Measurements from ENCODE around the gene DGKE. TPM values are rescaled to one million over a fixed set of nuclear protein-coding genes. Genes with fewer than 3 reads are reported as not detected.

DGKE gene
- total RNA-seq, 4 donors from 2014 or later, result 14.4 to 31.2 (median 23.1) TPM

DNA sequence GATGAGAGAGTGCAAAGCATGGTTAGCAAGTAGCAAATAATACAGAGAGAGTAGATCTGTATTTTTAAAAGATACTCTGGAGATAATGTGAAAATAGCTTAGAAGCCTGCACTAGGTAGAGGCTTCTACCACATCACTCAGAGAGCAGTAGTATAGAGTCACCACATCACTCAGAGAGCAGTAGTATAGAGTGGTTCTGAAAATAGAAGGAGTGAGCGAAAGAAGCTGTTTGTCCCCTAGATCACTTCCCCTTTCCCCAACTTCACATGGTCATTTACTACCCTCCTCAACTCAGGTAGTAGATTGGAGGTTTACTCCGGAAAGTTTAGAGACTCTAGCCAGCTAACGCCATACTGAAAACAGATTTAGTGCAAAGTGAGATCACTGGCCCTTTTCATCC is 17.1 kb downstream of the DGKE start:
- intact Hi-C loops (cut with DNase I; ENCODE audit: low total_unique reads), result no loop called here
- no peak for DNase-seq
- H3K27me3 ChIP-seq, result no peaks in the 10 kb centered on the region
- H3K4me3 ChIP-seq, result no peak overlapping the region
- TF ChIP-seq, protein P1, sequence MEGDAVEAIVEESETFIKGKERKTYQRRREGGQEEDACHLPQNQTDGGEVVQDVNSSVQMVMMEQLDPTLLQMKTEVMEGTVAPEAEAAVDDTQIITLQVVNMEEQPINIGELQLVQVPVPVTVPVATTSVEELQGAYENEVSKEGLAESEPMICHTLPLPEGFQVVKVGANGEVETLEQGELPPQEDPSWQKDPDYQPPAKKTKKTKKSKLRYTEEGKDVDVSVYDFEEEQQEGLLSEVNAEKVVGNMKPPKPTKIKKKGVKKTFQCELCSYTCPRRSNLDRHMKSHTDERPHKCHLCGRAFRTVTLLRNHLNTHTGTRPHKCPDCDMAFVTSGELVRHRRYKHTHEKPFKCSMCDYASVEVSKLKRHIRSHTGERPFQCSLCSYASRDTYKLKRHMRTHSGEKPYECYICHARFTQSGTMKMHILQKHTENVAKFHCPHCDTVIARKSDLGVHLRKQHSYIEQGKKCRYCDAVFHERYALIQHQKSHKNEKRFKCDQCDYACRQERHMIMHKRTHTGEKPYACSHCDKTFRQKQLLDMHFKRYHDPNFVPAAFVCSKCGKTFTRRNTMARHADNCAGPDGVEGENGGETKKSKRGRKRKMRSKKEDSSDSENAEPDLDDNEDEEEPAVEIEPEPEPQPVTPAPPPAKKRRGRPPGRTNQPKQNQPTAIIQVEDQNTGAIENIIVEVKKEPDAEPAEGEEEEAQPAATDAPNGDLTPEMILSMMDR (IDR thresholded peaks at IDR 0.05), result no peak
- no peak for TF ChIP-seq POLR2A (IDR thresholded peaks at IDR 0.05)
- no peak overlapping the region for H3K27ac ChIP-seq
- H3K36me3 ChIP-seq, result no peaks in the 10 kb centered on the region
- no peaks in the 10 kb centered on the region for H3K9me3 ChIP-seq
- no peaks in the 10 kb centered on the region for H3K4me1 ChIP-seq

DNA sequence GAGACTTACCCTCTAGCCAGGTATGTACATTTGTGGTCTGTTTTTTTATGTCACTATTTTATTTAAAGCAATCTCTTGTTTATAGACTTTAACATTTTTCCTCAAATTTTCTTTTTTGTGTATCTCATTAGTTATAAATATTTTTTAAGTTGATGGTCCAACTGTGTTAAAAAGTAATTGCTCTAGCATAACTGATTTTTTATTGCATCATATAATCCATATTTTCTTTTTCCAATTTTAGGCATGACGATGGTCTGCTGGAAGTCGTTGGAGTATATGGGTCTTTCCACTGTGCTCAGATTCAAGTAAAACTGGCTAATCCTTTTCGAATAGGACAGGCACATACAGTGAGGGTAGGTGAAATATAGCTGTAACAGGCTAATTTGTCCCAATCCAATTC is 27.9 kb downstream of the DGKE start:
- no peak overlapping the region for H3K4me3 ChIP-seq
- no peak for TF ChIP-seq POLR2A (IDR thresholded peaks at IDR 0.05)
- TF ChIP-seq, protein P1 (IDR thresholded peaks at IDR 0.05), result no peak
- H3K9me3 ChIP-seq, result no peaks in the 10 kb centered on the region
- H3K4me1 ChIP-seq, result no peaks in the 10 kb centered on the region
- H3K27me3 ChIP-seq, result no peaks in the 10 kb centered on the region
- DNase-seq, result no peak
- intact Hi-C loops (cut with DNase I; ENCODE audit: low total_unique reads), result no loop called here
- H3K36me3 ChIP-seq, result no peaks in the 10 kb centered on the region
- no peak overlapping the region for H3K27ac ChIP-seq

DNA sequence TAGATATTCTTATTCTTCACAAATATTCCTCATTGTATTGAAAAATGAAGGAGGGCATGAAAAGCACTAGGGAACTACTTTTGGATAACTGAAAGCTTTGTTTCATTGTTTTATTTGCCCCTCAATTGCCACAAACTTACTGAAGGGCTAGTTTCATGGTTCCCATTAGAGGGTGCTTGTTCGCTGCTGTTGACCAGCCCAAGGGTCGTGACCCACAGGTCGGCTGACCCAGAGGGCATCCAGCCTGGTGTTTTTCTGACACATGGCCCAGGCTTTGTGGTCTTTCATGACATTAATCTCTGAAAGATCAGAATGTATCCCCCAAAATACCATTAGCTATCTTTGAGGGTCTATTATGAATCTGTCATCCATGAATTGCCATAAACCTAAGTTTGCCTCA is 30.0 kb downstream of the DGKE start:
- intact Hi-C loops (cut with DNase I; ENCODE audit: low total_unique reads), result no loop called here
- Histone ChIP-seq H3K27ac (no peak overlapping the region), H3K27me3 (no peaks in the 10 kb centered on the region), H3K4me3 (no peak overlapping the region), H3K4me1 (no peaks in the 10 kb centered on the region), H3K36me3 (no peaks in the 10 kb centered on the region), H3K9me3 (no peaks in the 10 kb centered on the region)
- DNase-seq, result no peak
- TF ChIP-seq, protein P1 (IDR thresholded peaks at IDR 0.05), result no peak
- no peak for TF ChIP-seq POLR2A (IDR thresholded peaks at IDR 0.05)

DNA sequence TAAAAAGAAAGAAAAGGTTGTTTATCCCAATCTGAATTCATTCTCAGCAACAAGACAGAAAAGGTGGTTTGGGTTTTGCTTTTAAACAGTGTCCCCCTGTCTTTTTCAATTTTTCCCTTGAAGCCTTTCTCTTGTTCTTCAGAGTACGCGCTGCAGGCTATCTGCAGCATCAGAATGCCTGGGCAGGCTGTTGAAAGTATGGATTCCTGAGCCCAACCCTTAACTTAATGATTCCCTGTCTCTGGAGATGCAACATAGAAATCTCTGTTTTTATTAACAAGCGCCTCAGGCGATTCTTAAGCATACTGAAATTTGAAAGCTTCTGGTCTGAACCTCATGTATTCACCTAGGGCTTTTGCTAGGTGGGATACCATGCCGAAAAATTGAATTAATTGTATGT is 32.1 kb downstream of the DGKE start:
- intact Hi-C loops (cut with DNase I; ENCODE audit: low total_unique reads), result no loop called here
- Histone ChIP-seq H3K27ac (no peak overlapping the region), H3K36me3 (no peaks in the 10 kb centered on the region), H3K9me3 (no peaks in the 10 kb centered on the region), H3K27me3 (no peaks in the 10 kb centered on the region), H3K4me3 (no peak overlapping the region), H3K4me1 (no peaks in the 10 kb centered on the region)
- no peak for DNase-seq
- TF ChIP-seq, protein P1 (IDR thresholded peaks at IDR 0.05), result no peak
- TF ChIP-seq POLR2A (IDR thresholded peaks at IDR 0.05), result no peak

DNA sequence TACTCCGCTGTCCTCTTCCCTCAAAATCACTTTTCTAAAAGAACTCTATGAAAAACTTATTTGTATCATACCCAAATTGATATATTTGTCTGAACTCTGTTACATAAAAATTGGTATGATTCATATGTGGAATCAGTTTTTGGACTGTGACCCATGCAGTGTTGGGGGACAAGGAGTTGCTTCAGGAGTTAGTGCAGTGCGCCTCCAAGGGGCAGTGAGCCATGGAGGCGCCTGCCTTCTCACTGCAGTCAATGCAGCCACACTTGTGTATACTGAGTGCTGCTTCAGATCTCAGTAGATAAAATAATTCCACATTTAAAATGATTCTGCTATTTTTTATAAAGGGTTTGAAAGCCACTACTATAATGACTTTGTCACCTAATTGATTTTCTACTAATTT is 32.5 kb downstream of the DGKE start:
- no peaks in the 10 kb centered on the region for H3K4me1 ChIP-seq
- no peak for TF ChIP-seq POLR2A (IDR thresholded peaks at IDR 0.05)
- TF ChIP-seq, protein P1 (IDR thresholded peaks at IDR 0.05), result no peak
- no peaks in the 10 kb centered on the region for H3K9me3 ChIP-seq
- H3K27me3 ChIP-seq, result no peaks in the 10 kb centered on the region
- intact Hi-C loops (cut with DNase I; ENCODE audit: low total_unique reads), result no loop called here
- no peak overlapping the region for H3K27ac ChIP-seq
- DNase-seq, result no peak
- H3K36me3 ChIP-seq, result no peaks in the 10 kb centered on the region
- no peak overlapping the region for H3K4me3 ChIP-seq
